K562 (cell line): Measurements from ENCODE around the gene KLK5.

Experiments used
- CHCHD3 ChIP-seq: fragments of 250-450 bp; sonication (Bioruptor Pico); IDR thresholded peaks from 2 replicates; pipeline ENCODE4 v2.1.2; 2022; ENCODE audit warnings: mild to moderate bottlenecking
- DMBX1 ChIP-seq: fragments of 250-450 bp; sonication (Bioruptor Pico); IDR thresholded peaks from 2 replicates; pipeline ENCODE4 v1.8.0; 2022; ENCODE audit warnings: inconsistent platforms, mild to moderate bottlenecking, moderate library complexity, borderline replicate concordance
- IRF2 ChIP-seq: sonication (generic); formaldehyde crosslinking; IDR thresholded peaks from 2 replicates; pipeline ENCODE4 v1.8.1; 2022; ENCODE audit warnings: mild to moderate bottlenecking, missing genetic modification reagents
- MCM5 ChIP-seq: fragments of 450-650 bp; IDR thresholded peaks from 2 replicates; pipeline ENCODE4 v1.6.1; 2016; ENCODE audit warnings: low read depth
- SMARCA5 ChIP-seq: fragments of 450-650 bp; IDR thresholded peaks from 2 replicates; pipeline ENCODE4 v1.6.1; 2016
- ZNF263 ChIP-seq: sonication (generic); formaldehyde crosslinking; IDR thresholded peaks from 2 replicates; pipeline ENCODE4 v1.8.0; 2022; ENCODE audit warnings: mild to moderate bottlenecking, missing genetic modification reagents, borderline replicate concordance
- ZNF3 ChIP-seq: fragments of 250-450 bp; sonication (Bioruptor Pico); IDR thresholded peaks from 2 replicates; pipeline ENCODE4 v1.5.0; 2021; ENCODE audit warnings: mild to moderate bottlenecking, moderate library complexity
- TF ChIP-seq, protein P1 (sequence below), 2 experiments: fragments of 200-800 bp in 1 of 2; sonication (Bioruptor generic) in 1 of 2; sonication (generic) in 1 of 2; formaldehyde crosslinking in 1 of 2; IDR thresholded peaks in 1 of 2; conservative IDR thresholded peaks in 1 of 2; 2 replicates each; pipeline versions ENCODE4 v1.5.0 to v1.6.1; 2016 to 2020; ENCODE audit warnings: missing compliant biosample characterization in 1 of 2, missing genetic modification characterization in 1 of 2, missing genetic modification reagents in 1 of 2
- TF ChIP-seq, protein P2 (sequence below), 2 experiments: fragments of 450-650 bp; IDR thresholded peaks; 2 replicates each; pipeline ENCODE4 v1.6.1; 2016; ENCODE audit warnings: mild to moderate bottlenecking in 2 of 2, borderline replicate concordance in 1 of 2, low read depth in 1 of 2, moderate library complexity in 1 of 2

DNA sequence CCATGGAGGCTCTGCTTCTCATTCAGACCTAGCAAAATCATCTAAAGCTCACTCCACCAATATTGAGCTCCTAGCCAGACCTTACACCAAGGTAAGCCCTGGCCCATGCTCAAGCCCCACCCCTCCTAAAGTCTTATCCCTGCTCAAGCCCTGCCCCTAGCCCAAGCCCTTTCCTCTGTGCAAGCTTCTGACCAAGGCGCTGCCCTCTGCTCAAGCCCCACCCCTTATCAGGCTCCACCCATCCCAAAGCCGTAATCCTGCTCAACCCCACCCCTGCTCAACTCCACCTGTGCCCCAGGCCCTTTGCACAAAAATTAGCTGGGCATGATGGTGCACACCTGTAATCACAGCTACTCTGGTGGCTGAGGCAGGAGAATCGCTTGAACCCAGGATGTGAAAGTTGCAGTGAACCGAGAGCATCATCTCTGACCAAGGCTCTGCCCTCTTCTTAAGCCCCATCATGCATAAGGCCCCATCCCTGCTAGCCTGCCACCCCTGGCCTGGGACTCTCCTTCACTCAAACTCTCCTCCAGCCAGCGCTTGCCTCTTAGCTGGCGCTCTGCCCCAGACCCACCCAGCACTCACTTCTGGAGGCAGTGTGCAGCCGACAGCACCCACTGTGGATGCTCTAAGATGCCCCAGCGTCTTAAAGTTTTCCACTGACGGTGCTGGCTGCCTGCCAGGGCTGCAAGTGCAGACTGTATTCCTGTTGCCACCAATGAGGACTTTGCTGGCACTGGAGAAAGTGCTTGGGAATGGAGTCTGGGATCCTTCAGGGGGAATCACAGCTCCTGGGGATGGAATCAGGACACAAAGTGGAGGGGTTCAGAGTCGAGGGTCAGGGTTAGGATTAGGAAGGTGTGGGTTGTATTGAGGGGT lies 58.1 kb downstream of the KLK5 start:
- TF ChIP-seq, protein P1, sequence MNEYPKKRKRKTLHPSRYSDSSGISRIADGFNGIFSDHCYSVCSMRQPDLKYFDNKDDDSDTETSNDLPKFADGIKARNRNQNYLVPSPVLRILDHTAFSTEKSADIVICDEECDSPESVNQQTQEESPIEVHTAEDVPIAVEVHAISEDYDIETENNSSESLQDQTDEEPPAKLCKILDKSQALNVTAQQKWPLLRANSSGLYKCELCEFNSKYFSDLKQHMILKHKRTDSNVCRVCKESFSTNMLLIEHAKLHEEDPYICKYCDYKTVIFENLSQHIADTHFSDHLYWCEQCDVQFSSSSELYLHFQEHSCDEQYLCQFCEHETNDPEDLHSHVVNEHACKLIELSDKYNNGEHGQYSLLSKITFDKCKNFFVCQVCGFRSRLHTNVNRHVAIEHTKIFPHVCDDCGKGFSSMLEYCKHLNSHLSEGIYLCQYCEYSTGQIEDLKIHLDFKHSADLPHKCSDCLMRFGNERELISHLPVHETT (CRISPR knock-in tag; conservative IDR thresholded peaks at IDR 0.05 in 1 of 2, IDR thresholded peaks at IDR 0.05 in 1 of 2) = no peak
- TF ChIP-seq ZNF3 (CRISPR knock-in tag) (no peak), MCM5 (no peak), IRF2 (CRISPR knock-in tag) (no peak), DMBX1 (CRISPR knock-in tag) (no peak), ZNF263 (CRISPR knock-in tag) (no peak), SMARCA5 (no peak), CHCHD3 (no peak)
- TF ChIP-seq, protein P2, sequence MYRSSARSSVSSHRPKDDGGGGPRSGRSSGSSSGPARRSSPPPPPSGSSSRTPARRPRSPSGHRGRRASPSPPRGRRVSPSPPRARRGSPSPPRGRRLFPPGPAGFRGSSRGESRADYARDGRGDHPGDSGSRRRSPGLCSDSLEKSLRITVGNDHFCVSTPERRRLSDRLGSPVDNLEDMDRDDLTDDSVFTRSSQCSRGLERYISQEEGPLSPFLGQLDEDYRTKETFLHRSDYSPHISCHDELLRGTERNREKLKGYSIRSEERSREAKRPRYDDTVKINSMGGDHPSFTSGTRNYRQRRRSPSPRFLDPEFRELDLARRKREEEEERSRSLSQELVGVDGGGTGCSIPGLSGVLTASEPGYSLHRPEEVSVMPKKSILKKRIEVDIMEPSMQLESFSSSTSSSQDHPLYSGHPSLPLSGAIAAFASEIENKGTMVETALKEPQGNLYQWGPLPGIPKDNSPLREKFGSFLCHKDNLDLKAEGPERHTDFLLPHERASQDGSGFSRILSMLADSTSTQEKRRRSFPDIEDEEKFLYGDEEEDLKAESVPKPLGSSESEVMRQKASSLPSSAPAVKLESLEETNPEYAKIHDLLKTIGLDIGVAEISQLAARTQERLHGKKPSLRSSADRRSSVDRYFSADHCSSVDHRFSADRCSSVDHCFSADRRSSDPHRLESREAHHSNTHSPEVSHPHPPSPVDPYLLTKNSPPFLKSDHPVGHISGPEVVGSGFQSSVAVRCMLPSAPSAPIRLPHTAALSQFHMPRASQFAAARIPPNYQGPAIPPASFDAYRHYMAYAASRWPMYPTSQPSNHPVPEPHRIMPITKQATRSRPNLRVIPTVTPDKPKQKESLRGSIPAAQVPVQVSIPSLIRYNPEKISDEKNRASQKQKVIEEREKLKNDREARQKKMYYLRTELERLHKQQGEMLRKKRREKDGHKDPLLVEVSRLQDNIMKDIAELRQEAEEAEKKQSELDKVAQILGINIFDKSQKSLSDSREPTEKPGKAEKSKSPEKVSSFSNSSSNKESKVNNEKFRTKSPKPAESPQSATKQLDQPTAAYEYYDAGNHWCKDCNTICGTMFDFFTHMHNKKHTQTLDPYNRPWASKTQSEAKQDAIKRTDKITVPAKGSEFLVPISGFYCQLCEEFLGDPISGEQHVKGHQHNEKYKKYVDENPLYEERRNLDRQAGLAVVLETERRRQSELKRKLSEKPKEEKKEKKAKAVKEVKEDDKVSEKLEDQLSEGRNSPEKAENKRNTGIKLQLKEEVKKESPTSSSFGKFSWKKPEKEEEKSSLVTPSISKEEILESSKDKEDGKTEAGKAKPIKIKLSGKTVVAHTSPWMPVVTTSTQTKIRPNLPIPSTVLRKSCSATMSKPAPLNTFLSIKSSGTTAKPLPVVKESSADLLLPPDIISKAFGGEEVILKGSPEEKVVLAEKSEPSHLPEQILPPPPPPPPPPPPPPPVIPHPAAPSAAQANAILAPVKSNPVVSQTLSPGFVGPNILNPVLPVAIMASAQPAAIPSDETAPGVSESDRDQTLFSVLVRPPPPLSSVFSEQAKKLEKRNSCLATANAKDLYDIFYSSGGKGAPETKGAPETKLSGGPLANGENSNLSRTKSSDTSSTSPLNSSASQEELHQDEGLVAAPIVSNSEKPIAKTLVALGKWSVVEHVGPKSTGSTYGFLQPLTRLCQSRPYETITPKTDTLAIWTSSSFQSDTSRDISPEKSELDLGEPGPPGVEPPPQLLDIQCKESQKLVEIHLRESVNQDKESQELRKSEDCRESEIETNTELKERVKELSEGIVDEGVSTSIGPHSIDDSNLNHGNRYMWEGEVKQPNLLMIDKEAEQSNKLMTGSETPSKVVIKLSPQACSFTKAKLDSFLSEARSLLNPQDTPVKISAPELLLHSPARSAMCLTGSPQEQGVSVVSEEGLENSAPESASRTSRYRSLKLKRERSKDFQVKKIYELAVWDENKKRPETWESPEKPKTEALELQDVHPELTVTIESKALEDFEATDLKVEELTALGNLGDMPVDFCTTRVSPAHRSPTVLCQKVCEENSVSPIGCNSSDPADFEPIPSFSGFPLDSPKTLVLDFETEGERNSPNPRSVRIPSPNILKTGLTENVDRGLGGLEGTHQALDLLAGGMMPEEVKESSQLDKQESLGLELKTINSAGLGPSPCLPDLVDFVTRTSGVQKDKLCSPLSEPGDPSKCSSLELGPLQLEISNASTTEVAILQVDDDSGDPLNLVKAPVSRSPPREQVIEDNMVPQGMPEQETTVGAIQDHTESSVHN (IDR thresholded peaks at IDR 0.05; ENCODE audit: borderline replicate concordance in 1 of 2, low read depth in 1 of 2) = no peak
